Ovary (tissue), 9 donors: ENCODE data around the gene DCP1B. TPM values are rescaled to one million over a fixed set of nuclear protein-coding genes. Genes with fewer than 3 reads are reported as not detected.

ENCODE experiments used
- DNase-seq, 5 donors: peaks; one replicate each; pipeline ENCODE4 v3.0.0-alpha.2; 2019 to 2020
- H3K27ac ChIP-seq, 2 donors: fragments of 200-600 bp; one replicate each; pipeline versions ENCODE4 v1.5.1 to v1.8.0; 2019 to 2022
- H3K27me3 ChIP-seq: fragments of 200-600 bp; one replicate; pipeline ENCODE4 v1.8.0; 2022
- H3K36me3 ChIP-seq: fragments of 200-600 bp; sonication (generic); one replicate; pipeline ENCODE4 v1.5.1; 2019
- H3K4me1 ChIP-seq: one replicate; pipeline ENCODE4 v1.8.1; 2013; ENCODE audit warnings: mild to moderate bottlenecking, moderate library complexity; ENCODE audit not compliant: insufficient read depth
- H3K4me3 ChIP-seq: fragments of 200-600 bp; sonication (generic); one replicate; pipeline ENCODE4 v1.5.1; 2017
- H3K9me3 ChIP-seq, 2 donors: fragments of 200-600 bp in 1 of 2; sonication (generic) in 1 of 2; one replicate each; pipeline versions ENCODE4 v1.5.1 to v1.8.1; 2013 to 2019; ENCODE audit warnings: mild to moderate bottlenecking in 1 of 2, moderate library complexity in 1 of 2
- EP300 ChIP-seq: sonication (generic); formaldehyde crosslinking; IDR thresholded peaks from one replicate; pipeline ENCODE4 v1.6.1; 2017; ENCODE audit warnings: antibody characterized with exemption
- POLR2A ChIP-seq: fragments of 450-650 bp; IDR thresholded peaks from one replicate; pipeline ENCODE4 v1.6.1; 2017; ENCODE audit warnings: antibody characterized with exemption, mild to moderate bottlenecking, moderate library complexity
- WGBS, 3 donors: extraction: QIAGEN DNeasy Blood & Tissue Kit in 1 of 3; methylation state at CpG; one replicate each; pipeline versions ENCODE4 v1.1.5 to v1.1.7; 2013 to 2017; 5-methylcytosine and 5-hydroxymethylcytosine counted together
- intact Hi-C, 4 donors: fragments of 100-400 bp; cut with DNase I; formaldehyde crosslinking; loops; one replicate each; pipeline versions ENCODE4 v1.11.0 to v1.15.1; 2022 to 2023
- polyA plus RNA-seq, 2 donors: library from polyadenylated mRNA; stranded (reverse); fragments of 200-250 nt in 1 of 2; fragments of 350-450 nt in 1 of 2; fragmentation: Illumina TruSeq in 1 of 2; extraction: RNeasy Lipid Tissue Mini Kit (QIAGEN cat#74804) in 1 of 2; gene quantifications; one replicate each; pipeline ENCODE4 v1.2.3, GENCODE V29; 2013 to 2014
- total RNA-seq, 7 donors: library from RNA; depleted of rRNA in 2 of 7; stranded (reverse); fragments of >200 nt in 2 of 7; fragmentation: NEBNext Ultra II Directional in 3 of 7; extraction: Animal tissue kit (Norgen Biotek cat#: 25700) in 3 of 7; gene quantifications; one replicate each; pipeline versions ENCODE4 v1.1.0 to v1.2.4, GENCODE V29; 2016 to 2023
- TF ChIP-seq, protein P1 (sequence below), 3 donors: fragments of 450-650 bp in 2 of 3; fragments of 200-600 bp in 1 of 3; IDR thresholded peaks; one replicate each; pipeline versions ENCODE4 v1.5.1 to v1.8.0; 2016 to 2022; ENCODE audit warnings: antibody characterized with exemption in 3 of 3, mild to moderate bottlenecking in 1 of 3
- donor health status: DM: no; HTN: no; CAD: no; lungs with moderate emphysema.
- donor health status: DM: no; HTN: no; CAD: no.
- donor health status: Bipolar disorder and iron deficiency.
- donor health status: DM: yes; HTN: yes; CAD: no.
- donor health status: DM: no; HTN: no; CAD: no.
- donor health status: DM: yes; HTN: yes; CAD: no.

DCP1B gene
- total and polyA plus RNA-seq, 9 donors, result 13.5 to 22.9 (median 17.2) TPM

DNA sequence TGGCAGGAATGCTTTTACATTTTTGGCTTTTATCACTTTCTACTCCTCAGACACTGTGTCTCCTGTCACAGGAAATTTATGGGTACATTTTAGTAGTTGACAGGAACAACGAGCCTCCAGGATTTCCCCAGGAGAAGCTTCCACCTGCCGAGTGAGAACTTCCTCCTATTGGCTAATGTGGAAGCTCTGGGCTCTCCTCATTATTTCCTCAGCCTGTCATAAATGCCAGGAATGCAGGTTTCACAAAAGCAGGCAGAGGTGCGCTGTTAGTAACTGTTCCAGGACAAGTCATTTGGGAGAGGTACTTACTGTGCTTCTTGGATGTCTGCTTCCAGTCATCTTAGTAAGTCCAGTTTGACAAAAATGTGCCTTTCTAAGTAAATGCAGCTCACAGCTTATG is 19.1 kb upstream of the DCP1B start:
- TF ChIP-seq, protein P1, sequence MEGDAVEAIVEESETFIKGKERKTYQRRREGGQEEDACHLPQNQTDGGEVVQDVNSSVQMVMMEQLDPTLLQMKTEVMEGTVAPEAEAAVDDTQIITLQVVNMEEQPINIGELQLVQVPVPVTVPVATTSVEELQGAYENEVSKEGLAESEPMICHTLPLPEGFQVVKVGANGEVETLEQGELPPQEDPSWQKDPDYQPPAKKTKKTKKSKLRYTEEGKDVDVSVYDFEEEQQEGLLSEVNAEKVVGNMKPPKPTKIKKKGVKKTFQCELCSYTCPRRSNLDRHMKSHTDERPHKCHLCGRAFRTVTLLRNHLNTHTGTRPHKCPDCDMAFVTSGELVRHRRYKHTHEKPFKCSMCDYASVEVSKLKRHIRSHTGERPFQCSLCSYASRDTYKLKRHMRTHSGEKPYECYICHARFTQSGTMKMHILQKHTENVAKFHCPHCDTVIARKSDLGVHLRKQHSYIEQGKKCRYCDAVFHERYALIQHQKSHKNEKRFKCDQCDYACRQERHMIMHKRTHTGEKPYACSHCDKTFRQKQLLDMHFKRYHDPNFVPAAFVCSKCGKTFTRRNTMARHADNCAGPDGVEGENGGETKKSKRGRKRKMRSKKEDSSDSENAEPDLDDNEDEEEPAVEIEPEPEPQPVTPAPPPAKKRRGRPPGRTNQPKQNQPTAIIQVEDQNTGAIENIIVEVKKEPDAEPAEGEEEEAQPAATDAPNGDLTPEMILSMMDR (IDR thresholded peaks at IDR 0.05), result no peak
- TF ChIP-seq POLR2A (no peak), EP300 (no peak)
- Histone ChIP-seq H3K36me3 (no peaks in the 10 kb centered on the region), H3K27me3 (no peaks in the 10 kb centered on the region), H3K27ac (no peak overlapping the region), H3K4me1 (no peaks in the 10 kb centered on the region), H3K4me3 (no peak overlapping the region), H3K9me3 (peaks cover 0 to 7% of the 10 kb centered on the region in 2 donors)
- intact Hi-C loops, result no loop called here
- 38 to 55% (median 43%) methylated on average over 3 of the region's 3 CpGs for WGBS, 3 donors
- DNase-seq, result no peak

GRCh38 chr12:2020511-2020910 is 16.3 kb upstream of the DCP1B start:
- H3K27me3 ChIP-seq, result no peaks in the 10 kb centered on the region
- H3K4me1 ChIP-seq, result no peaks in the 10 kb centered on the region
- DNase-seq, result no peak
- H3K27ac ChIP-seq, result no peak overlapping the region
- H3K9me3 ChIP-seq, result peaks cover 0 to 7% of the 10 kb centered on the region in 2 donors
- 89 to 92% (median 92%) methylated on average over 3 of the region's 3 CpGs for WGBS, 3 donors
- H3K4me3 ChIP-seq, result no peak overlapping the region
- no peaks in the 10 kb centered on the region for H3K36me3 ChIP-seq
- intact Hi-C loops, result no loop called here
- TF ChIP-seq, protein P1 (IDR thresholded peaks at IDR 0.05), result no peak
- TF ChIP-seq EP300, result no peak
- no peak for TF ChIP-seq POLR2A

DNA sequence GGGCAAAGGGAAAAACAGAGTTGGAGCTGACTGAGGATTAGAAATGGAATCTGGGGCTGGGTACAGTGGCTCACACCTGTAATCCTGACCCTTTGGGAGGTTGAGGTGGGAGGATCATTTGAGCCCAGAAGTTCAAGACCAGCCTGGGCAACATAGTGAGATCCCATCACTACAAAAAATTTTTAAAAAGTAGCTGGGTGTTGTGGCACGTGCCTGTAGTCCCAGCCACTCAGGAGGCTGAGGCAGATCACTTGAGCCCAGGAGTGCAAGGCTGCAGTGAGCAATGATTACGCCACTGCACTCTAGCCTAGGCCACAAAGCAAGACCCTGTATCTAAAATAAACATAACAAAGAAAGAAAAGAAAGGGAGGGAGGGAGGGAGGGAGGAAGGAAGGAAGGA is 14.9 kb upstream of the DCP1B start:
- Histone ChIP-seq H3K36me3 (no peaks in the 10 kb centered on the region), H3K9me3 (peaks cover 0 to under 1% of the 10 kb centered on the region in 2 donors), H3K27me3 (no peaks in the 10 kb centered on the region), H3K4me1 (peaks cover 5% of the 10 kb centered on the region), H3K27ac (no peak overlapping the region), H3K4me3 (no peak overlapping the region)
- intact Hi-C loops, result no loop called here
- WGBS, 3 donors, result 92 to 96% (median 95%) methylated on average over 2 of the region's 2 CpGs
- no peak for DNase-seq
- TF ChIP-seq POLR2A, result no peak
- TF ChIP-seq, protein P1 (IDR thresholded peaks at IDR 0.05), result no peak
- no peak for TF ChIP-seq EP300

- Histone ChIP-seq H3K27ac (no peak overlapping the region), H3K27me3 (no peaks in the 10 kb centered on the region), H3K9me3 (no peaks in the 10 kb centered on the region), H3K36me3 (no peaks in the 10 kb centered on the region), H3K4me1 (peaks cover 7% of the 10 kb centered on the region), H3K4me3 (no peak overlapping the region)
- 59 to 82% (median 72%) methylated on average over 7 of the region's 7 CpGs for WGBS, 3 donors
- TF ChIP-seq, protein P1 (IDR thresholded peaks at IDR 0.05), result no peak
- TF ChIP-seq EP300, result no peak
- TF ChIP-seq POLR2A, result no peak
- peak in 1 of 5 donors; percentile 28 for DNase-seq
- intact Hi-C loops, result no loop called here
These were observed 14.1 kb upstream of the DCP1B start for GRCh38 chr12:2018391-2018790.
